SU-DHL-6 (cell line): Measurements from ENCODE around the gene SLC16A11.

Source experiments
- CTCF ChIP-seq: fragments of 200-600 bp; sonication (generic); IDR thresholded peaks from one replicate; pipeline ENCODE4 v1.5.1; 2017; ENCODE audit warnings: antibody characterized with exemption, mild to moderate bottlenecking, low read length, moderate library complexity; ENCODE audit not compliant: insufficient read depth, poor library complexity, severe bottlenecking
- EZH2phosphoT487 ChIP-seq: fragments of 200-600 bp; sonication (generic), shearing (Covaris generic); conservative IDR thresholded peaks from 2 replicates; pipeline ENCODE4 v1.6.1; 2018; ENCODE audit warnings: mild to moderate bottlenecking, antibody characterized with exemption, low read length, moderate library complexity, mixed read lengths

- TF ChIP-seq CTCF (no peak), EZH2phosphoT487 (no peak)
Measured at GRCh38 chr17:7078711-7079110, 34.8 kb upstream of the SLC16A11 start.
